HepG2 (cell line): ENCODE results near the gene MSI2. TPM values are rescaled to one million over a fixed set of nuclear protein-coding genes. Genes with fewer than 3 reads are reported as not detected.

ENCODE experiments used
- LCORL ChIP-seq, 2 experiments: fragments of 450-650 bp in 1 of 2; sonication (generic) in 1 of 2; formaldehyde crosslinking in 1 of 2; IDR thresholded peaks; 2 replicates each; pipeline versions ENCODE4 v1.5.0 to v1.6.1; 2017 to 2020; ENCODE audit warnings: antibody characterized with exemption in 1 of 2, missing genetic modification reagents in 1 of 2
- ZNF143 ChIP-seq: sonication (generic); formaldehyde crosslinking; IDR thresholded peaks from 2 replicates; pipeline ENCODE4 v1.4.0; 2020; ENCODE audit warnings: missing genetic modification reagents
- ZNF569 ChIP-seq: sonication (generic); formaldehyde crosslinking; IDR thresholded peaks from 2 replicates; pipeline ENCODE4 v1.5.0; 2020; ENCODE audit warnings: mild to moderate bottlenecking, missing genetic modification reagents, moderate library complexity, borderline replicate concordance
- ZNF7 ChIP-seq: IDR thresholded peaks from 2 replicates; pipeline ENCODE4 v1.6.1; 2016; ENCODE audit warnings: missing biosample characterization, missing genetic modification reagents
- ZSCAN31 ChIP-seq: sonication (generic); formaldehyde crosslinking; IDR thresholded peaks from 2 replicates; pipeline ENCODE4 v1.5.0; 2020; ENCODE audit warnings: low read depth, mild to moderate bottlenecking, missing genetic modification reagents
- polyA plus RNA-seq, 8 experiments: library from polyadenylated mRNA; depleted of rRNA in 3 of 8; stranded (reverse) in 7 of 8; unstranded in 1 of 8; fragments of >200 nt; fragmentation: Illumina TruSeq in 4 of 8; extraction: Trizol in 4 of 8; gene quantifications; 2 replicates each; pipeline versions ENCODE4 v1.2.1 to v1.2.3, GENCODE V29; 2011 to 2016; ENCODE audit warnings: low read depth in 4 of 8, missing spikeins in 1 of 8, mixed read lengths in 1 of 8; ENCODE audit not compliant: insufficient read depth in 1 of 8
- total RNA-seq, 5 experiments: library from RNA; depleted of rRNA; stranded (reverse); fragments of >200 nt; fragmentation: Illumina TruSeq; extraction: Trizol; gene quantifications; 2 replicates each; pipeline ENCODE4 v1.2.3, GENCODE V29; 2016; ENCODE audit warnings: low read depth in 1 of 5
- TF ChIP-seq, protein P1 (sequence below): sonication (generic); formaldehyde crosslinking; IDR thresholded peaks from 2 replicates; pipeline ENCODE4 v1.5.0; 2020; ENCODE audit warnings: missing genetic modification reagents
- TF ChIP-seq, protein P2 (sequence below): sonication (generic); formaldehyde crosslinking; IDR thresholded peaks from 2 replicates; pipeline ENCODE4 v1.4.0; 2020; ENCODE audit warnings: mild to moderate bottlenecking, low read depth, missing genetic modification reagents
- TF ChIP-seq, protein P3 (sequence below): sonication (generic); formaldehyde crosslinking; IDR thresholded peaks from 2 replicates; pipeline ENCODE4 v1.5.1; 2020; ENCODE audit warnings: mild to moderate bottlenecking, moderate library complexity, missing genetic modification reagents
- TF ChIP-seq, protein P4 (sequence below): sonication (generic); formaldehyde crosslinking; conservative IDR thresholded peaks from 2 replicates; pipeline ENCODE4 v1.4.0; 2020; ENCODE audit warnings: mild to moderate bottlenecking, missing genetic modification reagents, moderate library complexity

MSI2 gene
- total and polyA plus RNA-seq, 2 of the 13 experiments (the other 11 are each of a cell fraction or from before 2014, with no cell fraction given): 77.5 to 78.4 TPM

DNA sequence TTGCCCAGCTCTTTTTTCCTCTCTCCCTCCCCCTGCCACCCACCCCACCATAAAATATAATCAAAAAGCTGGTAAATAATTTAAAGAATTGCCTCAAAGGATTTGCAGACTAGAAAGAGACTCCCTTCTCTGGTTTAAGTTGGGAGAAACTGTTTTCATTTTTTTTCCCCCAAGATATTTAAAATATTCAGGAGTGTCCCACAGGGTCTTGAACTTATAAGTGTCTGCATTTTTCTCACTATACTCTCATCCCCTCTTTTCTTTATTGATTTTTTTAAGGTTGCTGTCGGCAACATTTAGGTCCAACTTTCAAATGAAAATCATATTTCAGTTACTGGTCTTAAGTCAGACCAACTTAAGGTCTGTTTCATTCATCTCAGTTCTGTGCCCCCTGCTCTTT lies 210.2 kb downstream of the MSI2 start (continued):
- TF ChIP-seq, protein P1, sequence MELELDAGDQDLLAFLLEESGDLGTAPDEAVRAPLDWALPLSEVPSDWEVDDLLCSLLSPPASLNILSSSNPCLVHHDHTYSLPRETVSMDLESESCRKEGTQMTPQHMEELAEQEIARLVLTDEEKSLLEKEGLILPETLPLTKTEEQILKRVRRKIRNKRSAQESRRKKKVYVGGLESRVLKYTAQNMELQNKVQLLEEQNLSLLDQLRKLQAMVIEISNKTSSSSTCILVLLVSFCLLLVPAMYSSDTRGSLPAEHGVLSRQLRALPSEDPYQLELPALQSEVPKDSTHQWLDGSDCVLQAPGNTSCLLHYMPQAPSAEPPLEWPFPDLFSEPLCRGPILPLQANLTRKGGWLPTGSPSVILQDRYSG (CRISPR knock-in tag): no peak
- TF ChIP-seq ZNF143 (CRISPR knock-in tag) (no peak), LCORL (IDR thresholded peaks at IDR 0.05) (no peak), LCORL (CRISPR knock-in tag; IDR thresholded peaks at IDR 0.05) (no peak), ZSCAN31 (CRISPR knock-in tag) (no peak), ZNF569 (no peak), ZNF7 (CRISPR knock-in tag) (no peak)
- TF ChIP-seq, protein P2, sequence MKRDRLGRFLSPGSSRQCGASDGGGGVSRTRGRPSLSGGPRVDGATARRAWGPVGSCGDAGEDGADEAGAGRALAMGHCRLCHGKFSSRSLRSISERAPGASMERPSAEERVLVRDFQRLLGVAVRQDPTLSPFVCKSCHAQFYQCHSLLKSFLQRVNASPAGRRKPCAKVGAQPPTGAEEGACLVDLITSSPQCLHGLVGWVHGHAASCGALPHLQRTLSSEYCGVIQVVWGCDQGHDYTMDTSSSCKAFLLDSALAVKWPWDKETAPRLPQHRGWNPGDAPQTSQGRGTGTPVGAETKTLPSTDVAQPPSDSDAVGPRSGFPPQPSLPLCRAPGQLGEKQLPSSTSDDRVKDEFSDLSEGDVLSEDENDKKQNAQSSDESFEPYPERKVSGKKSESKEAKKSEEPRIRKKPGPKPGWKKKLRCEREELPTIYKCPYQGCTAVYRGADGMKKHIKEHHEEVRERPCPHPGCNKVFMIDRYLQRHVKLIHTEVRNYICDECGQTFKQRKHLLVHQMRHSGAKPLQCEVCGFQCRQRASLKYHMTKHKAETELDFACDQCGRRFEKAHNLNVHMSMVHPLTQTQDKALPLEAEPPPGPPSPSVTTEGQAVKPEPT (CRISPR knock-in tag): no peak
- TF ChIP-seq, protein P3, sequence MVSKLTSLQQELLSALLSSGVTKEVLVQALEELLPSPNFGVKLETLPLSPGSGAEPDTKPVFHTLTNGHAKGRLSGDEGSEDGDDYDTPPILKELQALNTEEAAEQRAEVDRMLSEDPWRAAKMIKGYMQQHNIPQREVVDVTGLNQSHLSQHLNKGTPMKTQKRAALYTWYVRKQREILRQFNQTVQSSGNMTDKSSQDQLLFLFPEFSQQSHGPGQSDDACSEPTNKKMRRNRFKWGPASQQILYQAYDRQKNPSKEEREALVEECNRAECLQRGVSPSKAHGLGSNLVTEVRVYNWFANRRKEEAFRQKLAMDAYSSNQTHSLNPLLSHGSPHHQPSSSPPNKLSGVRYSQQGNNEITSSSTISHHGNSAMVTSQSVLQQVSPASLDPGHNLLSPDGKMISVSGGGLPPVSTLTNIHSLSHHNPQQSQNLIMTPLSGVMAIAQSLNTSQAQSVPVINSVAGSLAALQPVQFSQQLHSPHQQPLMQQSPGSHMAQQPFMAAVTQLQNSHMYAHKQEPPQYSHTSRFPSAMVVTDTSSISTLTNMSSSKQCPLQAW (CRISPR knock-in tag): no peak
- TF ChIP-seq, protein P4, sequence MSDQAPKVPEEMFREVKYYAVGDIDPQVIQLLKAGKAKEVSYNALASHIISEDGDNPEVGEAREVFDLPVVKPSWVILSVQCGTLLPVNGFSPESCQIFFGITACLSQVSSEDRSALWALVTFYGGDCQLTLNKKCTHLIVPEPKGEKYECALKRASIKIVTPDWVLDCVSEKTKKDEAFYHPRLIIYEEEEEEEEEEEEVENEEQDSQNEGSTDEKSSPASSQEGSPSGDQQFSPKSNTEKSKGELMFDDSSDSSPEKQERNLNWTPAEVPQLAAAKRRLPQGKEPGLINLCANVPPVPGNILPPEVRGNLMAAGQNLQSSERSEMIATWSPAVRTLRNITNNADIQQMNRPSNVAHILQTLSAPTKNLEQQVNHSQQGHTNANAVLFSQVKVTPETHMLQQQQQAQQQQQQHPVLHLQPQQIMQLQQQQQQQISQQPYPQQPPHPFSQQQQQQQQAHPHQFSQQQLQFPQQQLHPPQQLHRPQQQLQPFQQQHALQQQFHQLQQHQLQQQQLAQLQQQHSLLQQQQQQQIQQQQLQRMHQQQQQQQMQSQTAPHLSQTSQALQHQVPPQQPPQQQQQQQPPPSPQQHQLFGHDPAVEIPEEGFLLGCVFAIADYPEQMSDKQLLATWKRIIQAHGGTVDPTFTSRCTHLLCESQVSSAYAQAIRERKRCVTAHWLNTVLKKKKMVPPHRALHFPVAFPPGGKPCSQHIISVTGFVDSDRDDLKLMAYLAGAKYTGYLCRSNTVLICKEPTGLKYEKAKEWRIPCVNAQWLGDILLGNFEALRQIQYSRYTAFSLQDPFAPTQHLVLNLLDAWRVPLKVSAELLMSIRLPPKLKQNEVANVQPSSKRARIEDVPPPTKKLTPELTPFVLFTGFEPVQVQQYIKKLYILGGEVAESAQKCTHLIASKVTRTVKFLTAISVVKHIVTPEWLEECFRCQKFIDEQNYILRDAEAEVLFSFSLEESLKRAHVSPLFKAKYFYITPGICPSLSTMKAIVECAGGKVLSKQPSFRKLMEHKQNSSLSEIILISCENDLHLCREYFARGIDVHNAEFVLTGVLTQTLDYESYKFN (CRISPR knock-in tag): no peak
